ENCODE data around the gene MPHOSPH9.

MPHOSPH9 gene

DNA sequence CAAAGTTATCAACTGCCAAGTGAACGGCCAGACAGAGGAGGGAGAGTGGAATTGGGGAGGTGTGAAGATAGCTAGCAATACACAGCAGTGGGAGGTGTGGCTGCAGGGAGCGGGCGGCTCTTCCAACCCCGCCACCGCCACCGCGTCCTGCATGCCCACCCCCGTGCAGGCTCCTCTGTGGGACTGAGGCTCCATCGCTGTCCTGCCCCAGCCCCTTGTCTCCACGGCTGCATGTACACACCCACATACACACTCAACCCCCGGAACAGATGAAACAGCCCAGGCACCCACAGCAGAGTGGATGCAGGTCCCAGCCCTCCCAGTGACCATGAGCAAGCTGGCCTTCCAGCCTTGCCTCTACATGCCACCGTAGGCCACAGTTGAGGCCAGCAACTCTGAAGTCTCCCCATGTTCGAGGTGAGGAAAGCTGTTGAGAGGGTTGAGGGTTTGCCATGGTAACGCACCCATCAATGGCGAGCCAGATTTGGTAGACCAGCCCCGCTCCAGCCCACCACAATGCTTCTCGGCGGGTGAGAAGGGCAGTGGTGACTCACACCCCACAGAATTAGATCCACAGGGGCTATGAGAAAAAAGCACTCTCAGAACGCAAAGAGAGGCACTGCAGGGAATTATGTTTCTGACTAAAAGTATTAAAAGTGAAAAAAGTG lies 121.3 kb downstream of the MPHOSPH9 start:
- TF ChIP-seq POLR2AphosphoS5 (IDR thresholded peaks at IDR 0.05; ENCODE audit: low read depth, low read length) (no peak), TAF1 (IDR thresholded peaks at IDR 0.05; ENCODE audit: borderline replicate concordance, insufficient read depth, low read length) (no peak), SIN3A (IDR thresholded peaks at IDR 0.05; ENCODE audit: borderline replicate concordance, insufficient read depth, low read length) (no peak), FOXP2 (optimal IDR thresholded peaks at IDR 0.05; ENCODE audit: borderline replicate concordance, extremely low read depth, extremely low read length, insufficient read depth) (no peak)
- TF ChIP-seq, protein P1, sequence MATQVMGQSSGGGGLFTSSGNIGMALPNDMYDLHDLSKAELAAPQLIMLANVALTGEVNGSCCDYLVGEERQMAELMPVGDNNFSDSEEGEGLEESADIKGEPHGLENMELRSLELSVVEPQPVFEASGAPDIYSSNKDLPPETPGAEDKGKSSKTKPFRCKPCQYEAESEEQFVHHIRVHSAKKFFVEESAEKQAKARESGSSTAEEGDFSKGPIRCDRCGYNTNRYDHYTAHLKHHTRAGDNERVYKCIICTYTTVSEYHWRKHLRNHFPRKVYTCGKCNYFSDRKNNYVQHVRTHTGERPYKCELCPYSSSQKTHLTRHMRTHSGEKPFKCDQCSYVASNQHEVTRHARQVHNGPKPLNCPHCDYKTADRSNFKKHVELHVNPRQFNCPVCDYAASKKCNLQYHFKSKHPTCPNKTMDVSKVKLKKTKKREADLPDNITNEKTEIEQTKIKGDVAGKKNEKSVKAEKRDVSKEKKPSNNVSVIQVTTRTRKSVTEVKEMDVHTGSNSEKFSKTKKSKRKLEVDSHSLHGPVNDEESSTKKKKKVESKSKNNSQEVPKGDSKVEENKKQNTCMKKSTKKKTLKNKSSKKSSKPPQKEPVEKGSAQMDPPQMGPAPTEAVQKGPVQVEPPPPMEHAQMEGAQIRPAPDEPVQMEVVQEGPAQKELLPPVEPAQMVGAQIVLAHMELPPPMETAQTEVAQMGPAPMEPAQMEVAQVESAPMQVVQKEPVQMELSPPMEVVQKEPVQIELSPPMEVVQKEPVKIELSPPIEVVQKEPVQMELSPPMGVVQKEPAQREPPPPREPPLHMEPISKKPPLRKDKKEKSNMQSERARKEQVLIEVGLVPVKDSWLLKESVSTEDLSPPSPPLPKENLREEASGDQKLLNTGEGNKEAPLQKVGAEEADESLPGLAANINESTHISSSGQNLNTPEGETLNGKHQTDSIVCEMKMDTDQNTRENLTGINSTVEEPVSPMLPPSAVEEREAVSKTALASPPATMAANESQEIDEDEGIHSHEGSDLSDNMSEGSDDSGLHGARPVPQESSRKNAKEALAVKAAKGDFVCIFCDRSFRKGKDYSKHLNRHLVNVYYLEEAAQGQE (IDR thresholded peaks at IDR 0.05; ENCODE audit: insufficient read depth in 1 of 2, low read depth in 2 of 2, low read length in 2 of 2), result no peak

DNA sequence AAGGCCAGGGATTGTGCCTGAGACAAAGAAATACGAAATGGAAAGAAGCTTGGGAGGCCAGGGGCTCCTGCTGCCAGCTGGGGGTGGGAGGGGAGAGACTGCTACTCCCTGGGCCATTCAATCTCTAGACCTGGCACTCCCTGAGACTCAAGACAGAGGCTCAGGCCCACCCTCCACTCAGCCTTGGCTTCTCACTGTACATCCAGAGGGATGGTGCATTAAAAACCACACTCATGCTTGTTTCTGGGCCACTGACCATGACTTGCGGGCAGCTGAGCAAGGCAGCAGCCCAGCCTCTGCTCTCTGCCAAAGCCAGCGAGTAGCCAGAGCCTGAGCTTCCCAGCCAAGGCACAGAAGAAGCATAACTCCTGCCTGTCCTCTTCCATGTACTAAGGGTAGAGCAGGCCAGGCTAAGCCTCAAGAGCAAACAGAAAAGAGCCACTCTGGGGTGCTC lies 123.6 kb downstream of the MPHOSPH9 start:
- TF ChIP-seq, protein P1 (IDR thresholded peaks at IDR 0.05; ENCODE audit: insufficient read depth in 1 of 2, low read depth in 2 of 2, low read length in 2 of 2), result no peak
- no peak for TF ChIP-seq FOXP2 (optimal IDR thresholded peaks at IDR 0.05; ENCODE audit: borderline replicate concordance, extremely low read depth, extremely low read length, insufficient read depth)

DNA sequence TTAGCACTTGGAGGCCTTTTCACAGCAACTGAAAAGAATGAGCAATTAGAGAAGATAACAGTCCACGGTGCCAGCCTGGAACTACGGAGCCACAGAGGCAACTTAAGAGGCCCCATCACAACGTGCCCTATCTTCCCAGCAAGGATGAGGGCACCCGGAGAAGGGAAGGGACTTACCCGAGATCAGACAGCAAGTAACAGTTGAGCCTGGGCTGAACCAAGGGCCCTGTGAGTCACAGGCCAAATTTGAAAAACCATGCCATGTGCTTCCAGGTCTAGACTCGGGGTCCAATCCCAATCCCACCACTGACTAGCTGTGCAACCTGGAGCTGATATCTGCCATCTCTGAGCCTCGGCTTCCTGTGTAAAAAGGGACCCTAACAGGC lies 124.3 kb downstream of the MPHOSPH9 start:
- no peak for TF ChIP-seq SIN3A (IDR thresholded peaks at IDR 0.05; ENCODE audit: borderline replicate concordance, insufficient read depth, low read length)
- no peak for TF ChIP-seq TAF1 (IDR thresholded peaks at IDR 0.05; ENCODE audit: borderline replicate concordance, insufficient read depth, low read length)
- no peak for TF ChIP-seq POLR2AphosphoS5 (IDR thresholded peaks at IDR 0.05; ENCODE audit: low read depth, low read length)
- no peak for TF ChIP-seq FOXP2 (optimal IDR thresholded peaks at IDR 0.05; ENCODE audit: borderline replicate concordance, extremely low read depth, extremely low read length, insufficient read depth)
- TF ChIP-seq, protein P1 (IDR thresholded peaks at IDR 0.05; ENCODE audit: insufficient read depth in 1 of 2, low read depth in 2 of 2, low read length in 2 of 2), result no peak

DNA sequence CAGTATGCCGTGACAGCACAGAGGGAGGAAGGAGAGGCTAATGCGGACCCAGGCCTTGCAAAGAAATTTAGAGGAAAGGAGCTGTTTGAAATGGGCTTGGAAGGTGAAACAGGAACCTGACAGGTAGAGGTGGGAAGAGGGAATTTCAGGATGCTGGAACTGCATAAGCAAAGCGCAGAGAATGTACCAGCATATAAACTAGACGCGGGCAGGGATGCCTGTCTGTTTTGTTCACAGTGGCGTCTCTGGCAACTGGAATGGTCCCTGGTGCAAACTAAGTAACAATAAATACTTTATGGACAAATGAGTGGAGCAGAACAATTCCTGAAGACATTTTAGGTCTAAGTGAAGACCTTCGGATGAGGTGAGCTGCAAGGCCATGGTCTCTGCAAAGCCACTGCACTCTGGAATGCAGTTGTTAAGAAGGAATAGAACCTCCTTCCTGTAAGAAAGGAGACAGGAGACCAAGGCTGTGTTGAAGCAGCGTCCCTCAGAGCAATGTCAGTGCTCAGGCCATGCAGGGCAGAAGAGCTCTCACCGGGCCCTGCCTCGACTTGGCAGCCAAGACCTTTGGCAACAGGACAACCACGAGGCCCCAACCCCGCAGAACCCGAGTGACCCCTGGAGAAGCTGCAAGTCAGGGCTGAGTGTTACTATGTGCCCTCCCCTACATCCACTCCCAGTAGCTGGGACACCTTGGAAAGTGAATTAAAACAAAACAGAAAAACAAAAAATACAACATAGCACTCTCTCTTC lies 124.8 kb downstream of the MPHOSPH9 start:
- TF ChIP-seq TAF1 (IDR thresholded peaks at IDR 0.05; ENCODE audit: borderline replicate concordance, insufficient read depth, low read length) (no peak), POLR2AphosphoS5 (IDR thresholded peaks at IDR 0.05; ENCODE audit: low read depth, low read length) (no peak), SIN3A (IDR thresholded peaks at IDR 0.05; ENCODE audit: borderline replicate concordance, insufficient read depth, low read length) (no peak), FOXP2 (optimal IDR thresholded peaks at IDR 0.05; ENCODE audit: borderline replicate concordance, extremely low read depth, extremely low read length, insufficient read depth) (no peak)
- TF ChIP-seq, protein P1 (IDR thresholded peaks at IDR 0.05; ENCODE audit: insufficient read depth in 1 of 2, low read depth in 2 of 2, low read length in 2 of 2), result no peak

Data from PFSK-1 (cell line).